Measurements from ENCODE around the gene STX4. TPM values are rescaled to one million over a fixed set of nuclear protein-coding genes. Genes with fewer than 3 reads are reported as not detected.
"Not testable (repeated sequence)": the region's sequence is repeated elsewhere in the genome, so short reads cannot be mapped to it uniquely, and the experiment has no call there.

Gene STX4
- total and polyA plus RNA-seq, 4 donors: 52.8 to 121 (median 81.0) TPM

DNA sequence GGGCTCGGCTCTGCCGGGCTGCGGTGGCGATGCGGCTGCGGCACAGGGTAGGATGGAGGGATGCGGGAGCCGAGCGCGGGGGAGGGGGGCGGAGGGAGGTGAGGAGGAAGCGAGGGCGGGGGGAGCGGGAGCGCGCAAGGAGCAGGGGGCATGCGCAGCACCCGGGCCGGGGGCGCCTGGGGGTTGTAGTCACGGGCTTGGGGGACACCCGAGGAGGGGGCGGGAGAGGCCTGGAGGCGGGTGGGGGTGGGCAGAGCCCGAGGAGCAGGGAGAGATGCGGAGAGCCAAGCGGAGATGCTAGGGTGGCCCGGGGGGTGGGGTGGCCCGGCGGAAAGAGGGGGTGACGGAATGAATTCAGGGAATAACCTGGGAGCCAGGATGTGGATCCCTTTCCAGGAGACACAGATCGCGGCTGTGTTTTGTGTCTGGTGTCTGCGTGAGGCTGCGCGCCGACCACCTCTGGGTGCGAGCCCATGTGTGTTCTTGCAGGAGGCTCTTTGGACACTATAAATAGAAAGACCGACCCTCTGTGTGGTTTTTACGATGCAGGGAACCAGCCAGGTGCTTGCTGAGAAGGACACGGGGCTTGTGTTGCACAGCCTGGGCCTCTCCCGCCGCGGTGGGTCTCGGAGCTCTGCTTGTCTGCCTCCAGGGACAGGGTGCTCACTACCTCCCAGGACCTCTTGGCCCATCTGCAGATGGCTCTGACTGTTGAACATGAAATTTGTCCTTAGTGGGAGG, 22.6 kb upstream of the STX4 start, which contains the start of gene STX1B:
Gene STX1B (minus strand): TSS at position 54 of the 741 bp plus-strand sequence. CDS start 242 bp downstream, outside the sequence.
- WGBS, 2 donors: 8 to 9% methylated on average over 44 to 45 of the region's 45 CpGs

DNA sequence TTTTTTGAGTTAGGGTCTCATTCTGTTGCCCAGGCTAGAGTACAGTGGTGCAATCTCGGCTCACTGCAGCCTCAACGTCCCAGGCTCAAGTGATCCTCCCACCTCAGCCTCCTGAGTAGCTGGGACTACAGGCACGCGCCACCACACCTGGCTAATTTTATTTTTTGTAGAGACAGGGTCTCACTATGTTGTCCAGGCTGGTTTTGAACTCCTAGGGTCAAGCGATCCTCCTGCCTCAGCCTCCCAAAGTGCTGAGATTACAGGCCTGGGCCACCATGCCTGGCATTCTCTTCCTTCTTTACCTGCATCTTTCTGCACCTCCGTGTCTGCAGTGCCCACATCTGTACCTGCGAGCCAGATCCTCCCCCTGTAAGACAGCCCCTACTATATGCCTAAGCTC, 21.5 kb upstream of the STX4 start:
- 84% methylated on average over 7 of the region's 7 CpGs for whole genome bisulfite sequencing, 2 donors
- H3K27me3 ChIP-seq (ENCODE audit: control insufficient read depth in 1 of 2, insufficient read depth in 2 of 2, low read length in 1 of 2); DNase-seq; H3K4me3 ChIP-seq (ENCODE audit: low read length in 2 of 2); H3K4me1 ChIP-seq (ENCODE audit: control insufficient read depth in 1 of 2, insufficient read depth in 2 of 2, low read length in 2 of 2); ATAC-seq (ENCODE audit: low FRiP score); H3K36me3 ChIP-seq (ENCODE audit: control insufficient read depth in 1 of 2, insufficient read depth in 2 of 2, low read length in 1 of 2); H3K27ac ChIP-seq (ENCODE audit: low read depth in 1 of 2, low read length in 2 of 2); intact Hi-C loops (cut with DNase I); H3K9me3 ChIP-seq (ENCODE audit: control insufficient read depth, low read length): not testable (repeated sequence)

More for the DNA sequence above, 22.6 kb upstream of the STX4 start, which contains the start of gene STX1B:
- peak in 1 of 2 donors; percentile 75 for DNase-seq
- Histone ChIP-seq H3K36me3 (ENCODE audit: control insufficient read depth in 1 of 2, insufficient read depth in 2 of 2, low read length in 1 of 2) (no peaks in the 10 kb centered on the region), H3K27me3 (ENCODE audit: control insufficient read depth in 1 of 2, insufficient read depth in 2 of 2, low read length in 1 of 2) (no peaks in the 10 kb centered on the region), H3K27ac (ENCODE audit: low read depth in 1 of 2, low read length in 2 of 2) (no peak within 1 kb of the TSS), H3K4me3 (ENCODE audit: low read length in 2 of 2) (peak within 1 kb of the TSS in 1 of 2 donors; percentile 11), H3K9me3 (ENCODE audit: control insufficient read depth, low read length) (no peaks in the 10 kb centered on the region), H3K4me1 (ENCODE audit: control insufficient read depth in 1 of 2, insufficient read depth in 2 of 2, low read length in 2 of 2) (no peaks in the 10 kb centered on the region)
- no peak for ATAC-seq (ENCODE audit: low FRiP score)
- intact Hi-C loops (cut with DNase I): no loop called here

DNA sequence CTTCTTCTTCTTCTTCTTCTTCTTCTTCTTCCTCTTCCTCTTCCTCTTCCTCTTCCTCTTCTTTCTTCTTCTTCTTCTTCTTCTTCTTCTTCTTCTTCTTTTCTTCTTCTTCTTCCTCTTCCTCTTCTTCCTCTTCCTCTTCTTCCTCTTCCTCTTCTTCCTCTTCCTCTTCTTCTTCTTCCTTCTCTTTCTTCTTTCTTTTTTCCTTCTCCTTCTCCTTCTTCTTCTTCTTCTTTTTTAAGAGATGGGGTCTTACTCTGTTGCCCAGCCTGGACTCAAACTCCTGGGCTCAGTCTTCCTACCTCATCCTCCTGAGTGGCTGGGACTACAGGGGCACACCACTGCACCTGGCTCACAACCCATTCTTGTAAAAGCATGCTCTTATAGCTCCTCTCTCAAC, 20.1 kb upstream of the STX4 start:
- H3K9me3 ChIP-seq (ENCODE audit: control insufficient read depth, low read length); ATAC-seq (ENCODE audit: low FRiP score); H3K27me3 ChIP-seq (ENCODE audit: control insufficient read depth in 1 of 2, insufficient read depth in 2 of 2, low read length in 1 of 2); H3K27ac ChIP-seq (ENCODE audit: low read depth in 1 of 2, low read length in 2 of 2); DNase-seq; intact Hi-C loops (cut with DNase I); H3K4me3 ChIP-seq (ENCODE audit: low read length in 2 of 2); H3K36me3 ChIP-seq (ENCODE audit: control insufficient read depth in 1 of 2, insufficient read depth in 2 of 2, low read length in 1 of 2); H3K4me1 ChIP-seq (ENCODE audit: control insufficient read depth in 1 of 2, insufficient read depth in 2 of 2, low read length in 2 of 2): not testable (repeated sequence)

DNA sequence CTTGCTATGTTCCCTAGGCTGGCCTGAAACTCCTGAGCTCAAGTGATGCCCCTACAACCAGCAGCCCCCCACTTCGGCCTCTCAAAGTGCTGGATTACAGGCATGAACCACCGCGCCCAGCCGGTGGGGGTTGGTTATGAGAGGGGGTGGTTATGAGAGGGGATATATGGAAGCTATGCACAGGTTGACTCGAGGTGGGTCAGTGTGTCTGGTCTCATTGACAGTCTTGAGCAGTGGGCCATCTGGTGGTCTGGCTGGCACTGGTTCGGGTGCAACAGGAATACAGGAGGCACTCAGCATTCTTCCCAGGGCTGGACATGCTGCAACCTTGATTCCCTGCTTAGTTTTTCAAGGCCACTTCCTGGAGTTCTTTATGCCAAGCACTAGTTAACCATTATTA, 17.3 kb upstream of the STX4 start:
- no peaks in the 10 kb centered on the region for H3K4me1 ChIP-seq (ENCODE audit: control insufficient read depth in 1 of 2, insufficient read depth in 2 of 2, low read length in 2 of 2)
- no peaks in the 10 kb centered on the region for H3K36me3 ChIP-seq (ENCODE audit: control insufficient read depth in 1 of 2, insufficient read depth in 2 of 2, low read length in 1 of 2)
- 66 to 68% methylated on average over 6 of the region's 6 CpGs for WGBS, 2 donors
- no peak overlapping the region for H3K4me3 ChIP-seq (ENCODE audit: low read length in 2 of 2)
- no peak for DNase-seq
- no peak for ATAC-seq (ENCODE audit: low FRiP score)
- intact Hi-C loops (cut with DNase I): no loop called here
- no peaks in the 10 kb centered on the region for H3K9me3 ChIP-seq (ENCODE audit: control insufficient read depth, low read length)
- H3K27me3 ChIP-seq (ENCODE audit: control insufficient read depth in 1 of 2, insufficient read depth in 2 of 2, low read length in 1 of 2): no peaks in the 10 kb centered on the region
- no peak overlapping the region for H3K27ac ChIP-seq (ENCODE audit: low read depth in 1 of 2, low read length in 2 of 2)

DNA sequence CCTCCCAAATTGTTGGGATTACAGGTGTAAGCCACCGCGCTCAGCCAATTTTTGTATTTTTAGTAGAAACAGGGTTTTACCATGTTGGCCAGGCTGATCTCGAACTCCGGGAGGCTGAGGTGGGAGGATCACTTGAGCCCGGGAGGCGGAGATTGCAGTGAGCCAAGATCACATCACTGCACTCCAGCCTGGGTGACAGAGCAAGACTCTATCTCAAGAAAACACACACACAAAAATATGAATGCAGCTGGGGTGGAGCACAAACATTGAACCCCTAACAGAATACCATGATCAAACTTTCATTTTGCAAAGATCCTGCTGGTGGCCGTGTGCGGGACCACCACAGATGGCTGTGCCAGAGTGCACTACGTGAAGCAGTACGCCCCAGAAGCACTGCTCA, 15.6 kb upstream of the STX4 start:
- ATAC-seq (ENCODE audit: low FRiP score); H3K27ac ChIP-seq (ENCODE audit: low read depth in 1 of 2, low read length in 2 of 2); intact Hi-C loops (cut with DNase I); H3K9me3 ChIP-seq (ENCODE audit: control insufficient read depth, low read length); DNase-seq; H3K4me3 ChIP-seq (ENCODE audit: low read length in 2 of 2); H3K4me1 ChIP-seq (ENCODE audit: control insufficient read depth in 1 of 2, insufficient read depth in 2 of 2, low read length in 2 of 2); H3K36me3 ChIP-seq (ENCODE audit: control insufficient read depth in 1 of 2, insufficient read depth in 2 of 2, low read length in 1 of 2); H3K27me3 ChIP-seq (ENCODE audit: control insufficient read depth in 1 of 2, insufficient read depth in 2 of 2, low read length in 1 of 2): not testable (repeated sequence)
- WGBS, 2 donors: 91 to 92% methylated on average over 10 of the region's 10 CpGs

DNA sequence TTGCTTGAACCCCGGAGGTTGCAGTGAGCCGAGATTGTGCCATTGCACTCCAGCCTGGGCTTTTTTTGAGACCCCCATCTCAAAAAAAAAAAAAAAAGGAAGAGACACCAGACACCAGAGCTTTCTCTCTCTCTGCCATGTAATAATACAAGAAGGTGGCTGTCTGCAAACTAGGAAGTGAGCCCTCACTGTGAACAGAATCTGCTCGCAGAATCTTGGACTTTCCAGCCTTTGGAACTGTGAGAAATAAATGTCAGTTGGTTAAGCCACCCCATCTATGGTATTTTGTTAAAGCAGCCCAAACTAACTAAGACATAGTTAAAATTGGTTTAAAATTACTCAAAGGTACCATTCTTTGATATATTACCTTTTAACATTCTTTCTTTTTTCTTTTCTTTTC, 12.8 kb upstream of the STX4 start:
- Histone ChIP-seq H3K36me3 (ENCODE audit: control insufficient read depth in 1 of 2, insufficient read depth in 2 of 2, low read length in 1 of 2) (no peaks in the 10 kb centered on the region), H3K27me3 (ENCODE audit: control insufficient read depth in 1 of 2, insufficient read depth in 2 of 2, low read length in 1 of 2) (no peaks in the 10 kb centered on the region), H3K9me3 (ENCODE audit: control insufficient read depth, low read length) (no peaks in the 10 kb centered on the region), H3K4me1 (ENCODE audit: control insufficient read depth in 1 of 2, insufficient read depth in 2 of 2, low read length in 2 of 2) (no peaks in the 10 kb centered on the region), H3K4me3 (ENCODE audit: low read length in 2 of 2) (no peak overlapping the region), H3K27ac (ENCODE audit: low read depth in 1 of 2, low read length in 2 of 2) (no peak overlapping the region)
- ATAC-seq (ENCODE audit: low FRiP score): no peak
- intact Hi-C loops (cut with DNase I): no loop called here
- DNase-seq: no peak
- WGBS, 2 donors: 85 to 92% methylated on average over 3 of the region's 3 CpGs

DNA sequence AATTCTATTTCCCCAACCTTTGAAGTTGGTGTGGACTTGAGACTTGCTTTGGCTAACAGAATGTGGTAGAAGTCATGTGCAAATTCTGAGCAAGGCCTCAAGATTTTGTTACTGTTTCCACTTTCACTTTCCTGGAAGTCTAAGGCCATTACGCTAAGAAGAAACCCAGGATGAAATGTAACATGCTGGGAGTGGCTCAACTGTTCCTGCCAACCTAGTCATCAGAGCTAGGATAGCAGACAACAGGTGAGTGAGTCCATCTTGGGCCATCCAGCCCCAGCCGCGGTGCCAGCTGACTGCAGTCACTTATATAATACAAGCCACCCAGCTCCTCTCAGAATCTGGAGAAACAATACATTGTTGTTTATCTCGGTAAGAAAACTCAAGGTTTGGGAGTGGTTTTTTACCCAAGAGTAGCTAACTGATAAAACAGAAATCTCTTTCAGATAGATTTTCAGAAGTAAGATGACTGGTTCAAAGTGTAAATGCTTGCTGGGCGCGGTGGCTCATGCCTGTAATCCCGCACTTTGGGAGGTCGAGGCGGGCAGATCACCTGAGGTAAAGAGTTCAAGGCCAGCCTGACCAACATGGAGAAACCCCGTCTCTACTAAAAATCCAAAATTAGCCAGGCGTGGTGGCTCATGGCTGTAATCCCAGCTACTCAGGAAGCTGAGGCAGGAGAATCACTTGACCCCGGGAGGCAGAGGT, 10.7 kb upstream of the STX4 start:
- H3K9me3 ChIP-seq (ENCODE audit: control insufficient read depth, low read length): no peaks in the 10 kb centered on the region
- H3K36me3 ChIP-seq (ENCODE audit: control insufficient read depth in 1 of 2, insufficient read depth in 2 of 2, low read length in 1 of 2): no peaks in the 10 kb centered on the region
- H3K4me3 ChIP-seq (ENCODE audit: low read length in 2 of 2): no peak overlapping the region
- intact Hi-C loops (cut with DNase I): no loop called here
- H3K27me3 ChIP-seq (ENCODE audit: control insufficient read depth in 1 of 2, insufficient read depth in 2 of 2, low read length in 1 of 2): no peaks in the 10 kb centered on the region
- no peak for ATAC-seq (ENCODE audit: low FRiP score)
- DNase-seq: no peak
- WGBS, 2 donors: 85 to 89% methylated on average over 12 of the region's 12 CpGs
- no peak overlapping the region for H3K27ac ChIP-seq (ENCODE audit: low read depth in 1 of 2, low read length in 2 of 2)
- H3K4me1 ChIP-seq (ENCODE audit: control insufficient read depth in 1 of 2, insufficient read depth in 2 of 2, low read length in 2 of 2): no peaks in the 10 kb centered on the region

DNA sequence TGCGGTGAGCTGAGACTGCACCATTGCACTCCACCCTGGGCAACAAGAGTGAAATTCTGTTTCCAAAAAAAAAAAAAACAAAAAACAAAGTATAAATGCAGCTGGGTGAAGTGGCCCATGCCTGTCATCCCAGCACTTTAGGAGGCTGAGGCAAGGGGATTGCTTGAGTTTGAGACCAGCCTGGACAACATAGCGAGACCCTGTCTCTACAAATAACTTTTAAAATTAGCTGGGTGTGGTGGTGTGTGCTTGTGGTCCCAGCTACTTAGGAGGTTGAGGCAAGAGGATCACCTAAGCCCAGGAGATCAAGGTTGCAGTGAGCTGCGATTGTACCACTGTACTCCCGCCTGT, 10.1 kb upstream of the STX4 start:
- no peaks in the 10 kb centered on the region for H3K27me3 ChIP-seq (ENCODE audit: control insufficient read depth in 1 of 2, insufficient read depth in 2 of 2, low read length in 1 of 2)
- H3K4me1 ChIP-seq (ENCODE audit: control insufficient read depth in 1 of 2, insufficient read depth in 2 of 2, low read length in 2 of 2): no peaks in the 10 kb centered on the region
- H3K27ac ChIP-seq (ENCODE audit: low read depth in 1 of 2, low read length in 2 of 2): no peak overlapping the region
- intact Hi-C loops (cut with DNase I): no loop called here
- 94 to 96% methylated on average over 4 of the region's 4 CpGs for WGBS, 2 donors
- H3K36me3 ChIP-seq (ENCODE audit: control insufficient read depth in 1 of 2, insufficient read depth in 2 of 2, low read length in 1 of 2): no peaks in the 10 kb centered on the region
- DNase-seq (no peak), ATAC-seq (ENCODE audit: low FRiP score) (no peak)
- H3K9me3 ChIP-seq (ENCODE audit: control insufficient read depth, low read length): no peaks in the 10 kb centered on the region
- no peak overlapping the region for H3K4me3 ChIP-seq (ENCODE audit: low read length in 2 of 2)

Data from aorta (tissue), 5 donors.